Epithelial cell of esophagus (primary cell): ENCODE measurements around the gene SLC27A4.

Source experiments
- DNase-seq: peaks from one replicate; pipeline ENCODE4 v3.0.0; 2010; ENCODE audit warnings: low read depth
- H3K4me3 ChIP-seq: 2 replicates; pipeline ENCODE4 v1.5.1; 2011; ENCODE audit warnings: mild to moderate bottlenecking, low read length, control low read depth
- TF ChIP-seq, protein P1 (sequence below): IDR thresholded peaks from 2 replicates; pipeline ENCODE4 v1.5.1; 2011; ENCODE audit warnings: low read depth, mild to moderate bottlenecking, low read length, control low read depth, inconsistent platforms; ENCODE audit not compliant: insufficient read depth; ENCODE audit errors: missing control alignments

SLC27A4 gene

DNA sequence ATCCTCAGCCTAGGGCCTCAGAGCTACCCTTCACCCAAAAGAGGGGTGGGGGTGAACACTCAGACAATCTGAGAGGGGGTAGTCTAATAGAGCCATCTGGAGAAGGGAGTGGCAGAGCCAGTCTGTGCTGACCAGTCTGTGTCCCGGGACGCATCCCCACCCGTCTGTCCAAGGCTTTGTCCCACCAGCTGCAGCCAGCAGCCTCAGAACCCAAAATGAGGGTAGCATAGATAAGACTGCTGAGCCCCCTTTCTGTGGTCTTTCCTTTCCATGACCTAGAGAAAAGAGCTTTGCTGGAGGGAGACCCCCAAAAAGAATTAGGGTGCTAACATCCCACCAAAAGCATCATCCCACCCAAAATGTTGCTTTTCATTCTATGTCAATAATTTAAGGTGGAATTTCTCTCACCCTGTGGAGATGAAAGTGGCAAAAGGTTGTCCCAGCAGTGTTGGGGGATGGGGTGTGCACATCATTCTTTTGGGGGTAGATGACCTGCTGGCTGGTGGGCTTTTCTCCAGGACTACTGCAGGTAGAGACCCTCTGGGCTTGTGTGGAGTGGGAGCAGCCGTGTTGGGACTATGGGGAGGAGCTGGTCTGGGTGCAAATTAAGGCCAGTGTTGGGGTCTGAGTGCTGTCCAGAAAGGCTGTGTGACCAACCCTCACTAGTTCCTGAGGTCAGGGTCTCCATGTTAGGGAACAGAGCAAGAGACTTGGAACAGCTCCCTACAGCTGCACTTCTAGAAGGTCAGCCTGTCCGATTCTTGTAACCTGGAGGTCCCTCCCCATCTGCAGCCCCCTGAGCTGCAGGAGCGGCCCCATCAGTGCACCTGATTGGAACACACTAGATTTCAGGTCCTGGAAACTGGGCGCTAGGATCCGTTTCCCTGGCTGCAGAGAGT is 50.7 kb downstream of the SLC27A4 start:
- TF ChIP-seq, protein P1, sequence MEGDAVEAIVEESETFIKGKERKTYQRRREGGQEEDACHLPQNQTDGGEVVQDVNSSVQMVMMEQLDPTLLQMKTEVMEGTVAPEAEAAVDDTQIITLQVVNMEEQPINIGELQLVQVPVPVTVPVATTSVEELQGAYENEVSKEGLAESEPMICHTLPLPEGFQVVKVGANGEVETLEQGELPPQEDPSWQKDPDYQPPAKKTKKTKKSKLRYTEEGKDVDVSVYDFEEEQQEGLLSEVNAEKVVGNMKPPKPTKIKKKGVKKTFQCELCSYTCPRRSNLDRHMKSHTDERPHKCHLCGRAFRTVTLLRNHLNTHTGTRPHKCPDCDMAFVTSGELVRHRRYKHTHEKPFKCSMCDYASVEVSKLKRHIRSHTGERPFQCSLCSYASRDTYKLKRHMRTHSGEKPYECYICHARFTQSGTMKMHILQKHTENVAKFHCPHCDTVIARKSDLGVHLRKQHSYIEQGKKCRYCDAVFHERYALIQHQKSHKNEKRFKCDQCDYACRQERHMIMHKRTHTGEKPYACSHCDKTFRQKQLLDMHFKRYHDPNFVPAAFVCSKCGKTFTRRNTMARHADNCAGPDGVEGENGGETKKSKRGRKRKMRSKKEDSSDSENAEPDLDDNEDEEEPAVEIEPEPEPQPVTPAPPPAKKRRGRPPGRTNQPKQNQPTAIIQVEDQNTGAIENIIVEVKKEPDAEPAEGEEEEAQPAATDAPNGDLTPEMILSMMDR: no peak
- DNase-seq: no peak
- H3K4me3 ChIP-seq: no peak overlapping the region

DNA sequence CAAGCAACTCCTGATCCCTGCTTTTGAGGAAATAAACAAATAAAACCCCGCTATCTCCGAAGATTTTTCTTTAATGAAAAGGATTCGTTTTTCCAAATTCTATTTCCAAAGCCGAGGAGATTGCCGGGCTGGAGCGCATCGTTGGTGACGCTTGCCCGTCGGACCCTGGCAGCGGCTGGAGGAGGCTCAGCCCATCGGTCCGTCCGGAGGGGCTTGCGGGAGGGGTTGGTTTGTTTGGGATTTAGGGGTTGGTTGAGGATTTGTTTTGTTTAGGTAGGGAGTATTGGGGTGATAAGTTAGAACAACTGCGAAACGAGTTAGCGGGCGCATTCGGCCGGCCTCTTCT is 51.6 kb downstream of the SLC27A4 start:
- DNase-seq: no peak
- TF ChIP-seq, protein P1: no peak
- no peak overlapping the region for H3K4me3 ChIP-seq

DNA sequence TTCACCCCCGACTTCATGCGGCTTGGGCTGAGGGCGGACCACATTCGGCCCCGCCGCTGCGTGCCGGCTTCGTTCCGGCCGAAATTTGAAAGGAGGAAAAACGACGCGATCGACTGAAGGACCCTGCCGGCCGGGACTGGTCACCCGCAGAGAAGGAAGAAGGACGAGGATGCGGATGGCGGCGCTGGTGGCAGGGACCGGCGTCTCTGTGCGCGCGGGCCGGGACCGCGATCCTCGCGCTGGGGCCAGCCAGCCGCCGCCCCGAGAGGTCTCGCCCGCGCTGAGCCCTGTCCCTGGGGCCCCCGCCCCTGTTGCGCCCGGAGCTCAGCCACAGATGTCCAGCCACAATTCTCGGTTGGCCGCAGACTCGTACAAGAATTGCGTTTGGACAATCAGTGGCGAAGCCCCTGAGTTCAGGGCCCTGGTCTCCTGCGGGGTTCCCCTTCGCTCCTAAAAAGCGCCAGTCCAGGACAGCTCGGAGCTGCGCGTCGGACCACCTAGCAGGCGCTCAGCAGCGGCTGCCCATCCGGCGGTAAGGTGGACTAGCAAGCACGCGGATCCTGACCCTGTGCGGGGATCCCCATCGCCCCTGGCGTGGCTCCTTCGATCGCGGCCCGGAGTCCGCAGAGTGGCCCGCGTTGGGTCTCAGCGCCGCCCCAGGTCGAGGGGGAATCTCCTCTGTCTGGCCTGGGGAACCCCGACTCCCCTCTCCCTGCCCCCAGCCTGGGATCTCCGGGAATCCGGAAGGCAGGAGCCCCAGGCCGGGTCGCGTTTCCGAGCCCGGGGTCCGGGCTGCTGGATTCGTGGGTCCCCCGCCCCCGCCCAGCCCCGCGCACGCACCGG is 52.2 kb downstream of the SLC27A4 start:
- TF ChIP-seq, protein P1: no peak
- no peak for DNase-seq
- H3K4me3 ChIP-seq: no peak overlapping the region

DNA sequence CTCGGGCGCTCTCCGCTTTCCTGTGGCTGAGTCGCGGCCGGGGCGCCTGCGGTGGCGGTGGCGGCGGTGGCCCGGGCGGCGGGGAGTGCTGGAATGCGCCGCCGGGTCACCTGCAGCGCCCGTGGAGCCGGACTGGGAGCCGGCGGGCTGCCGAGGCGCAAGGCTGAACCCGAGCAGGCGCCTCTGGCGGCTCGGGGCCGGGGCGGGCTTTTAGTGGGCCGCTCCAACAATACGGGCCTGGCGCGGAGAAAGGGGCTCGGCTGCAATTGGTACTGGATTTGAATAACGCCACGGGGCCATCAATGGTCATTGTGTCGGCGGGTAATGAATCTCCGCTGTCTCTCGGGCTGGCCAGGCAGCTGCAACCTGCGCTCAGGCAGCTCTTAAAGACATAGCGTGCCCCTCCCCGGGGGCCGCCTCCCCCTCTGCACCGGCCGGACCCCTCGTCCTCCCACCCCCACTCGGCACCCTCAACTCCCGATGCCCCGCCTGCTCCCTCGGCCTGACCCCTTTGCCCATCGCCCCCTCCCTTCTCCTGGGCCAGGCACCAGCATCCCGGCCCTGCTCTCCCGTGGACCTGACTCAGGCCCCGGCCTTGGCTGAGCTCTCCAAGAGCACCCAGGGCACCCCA is 52.9 kb downstream of the SLC27A4 start:
- TF ChIP-seq, protein P1: no peak
- H3K4me3 ChIP-seq: no peak overlapping the region

DNA sequence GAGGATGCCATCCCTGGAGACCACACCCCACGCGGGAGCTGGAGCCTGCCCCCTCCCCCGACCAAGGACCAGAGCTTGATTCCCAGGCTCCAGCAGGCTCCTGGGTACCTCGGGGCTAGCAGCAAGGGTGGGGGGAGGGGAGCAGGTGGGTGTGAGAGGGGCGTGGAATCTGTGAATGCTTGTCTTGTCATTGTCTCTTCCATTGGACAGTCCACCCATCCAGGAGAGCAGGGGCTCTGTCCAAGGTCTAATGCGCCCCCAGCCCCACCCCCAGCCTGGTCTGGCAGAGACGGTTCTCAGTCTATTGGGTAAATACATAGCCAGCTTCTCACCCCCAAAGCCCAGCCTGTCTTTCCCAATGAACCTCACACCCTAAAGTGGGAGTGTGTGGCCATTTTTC is 53.6 kb downstream of the SLC27A4 start:
- no peak overlapping the region for H3K4me3 ChIP-seq
- no peak for DNase-seq

More for the DNA sequence above, 52.9 kb downstream of the SLC27A4 start:
- no peak for DNase-seq

More for the DNA sequence above, 53.6 kb downstream of the SLC27A4 start:
- TF ChIP-seq, protein P1: no peak
